OCI-LY7 (cell line): ENCODE data around the gene LMO3. TPM values are rescaled to one million over a fixed set of nuclear protein-coding genes. Genes with fewer than 3 reads are reported as not detected.

Experiments
- BruUV-seq: library from RNA; stranded (reverse); fragments of 400-500 nt; replicated peaks from 2 replicates; lab custom pipeline; 2021; lab: Mats Ljungman, UMichigan
- CTCF ChIA-PET: fragments of 300-600 bp; sonication (Branson Sonifier 250); formaldehyde crosslinking; loops from one replicate; lab custom pipeline; 2022; ENCODE audit warnings: antibody characterized with exemption; ENCODE audit not compliant: unreplicated experiment; lab: Charles Lee
- POLR2A ChIA-PET: fragments of 300-600 bp; sonication (Branson Sonifier 250); formaldehyde crosslinking; loops from one replicate; lab custom pipeline; 2022; ENCODE audit warnings: antibody characterized with exemption; lab: Charles Lee
- DNase-seq: peaks from one replicate; pipeline ENCODE4 v3.0.0-alpha.2; 2015; ENCODE audit warnings: low spot score
- H2AFZ ChIP-seq: fragments of 200-600 bp; sonication (generic), shearing (Covaris generic); 2 replicates; pipeline ENCODE4 v1.6.1; 2014; ENCODE audit warnings: mild to moderate bottlenecking, antibody characterized with exemption, low read length, moderate library complexity
- H3K27ac ChIP-seq: fragments of 200-600 bp; sonication (generic); 2 replicates; pipeline ENCODE4 v1.5.1; 2014; ENCODE audit warnings: mixed run types, low read depth, mild to moderate bottlenecking, moderate library complexity, low read length, inconsistent platforms; ENCODE audit not compliant: poor library complexity, severe bottlenecking
- H3K36me3 ChIP-seq: fragments of 200-600 bp; sonication (generic); 2 replicates; pipeline ENCODE4 v1.6.1; 2014; ENCODE audit warnings: mild to moderate bottlenecking, antibody characterized with exemption, low read length, moderate library complexity, mixed read lengths; ENCODE audit not compliant: insufficient read depth
- H3K4me1 ChIP-seq: fragments of 200-600 bp; sonication (generic); 2 replicates; pipeline ENCODE4 v1.5.1; 2014; ENCODE audit warnings: mild to moderate bottlenecking, low read length; ENCODE audit not compliant: insufficient read depth, poor library complexity, severe bottlenecking
- H3K4me2 ChIP-seq: fragments of 200-600 bp; sonication (generic); 2 replicates; pipeline ENCODE4 v1.6.1; 2014; ENCODE audit warnings: mild to moderate bottlenecking, low read length
- H3K4me3 ChIP-seq: fragments of 200-600 bp; sonication (generic); 2 replicates; pipeline ENCODE4 v1.5.1; 2014; ENCODE audit warnings: mild to moderate bottlenecking, low read depth, low read length; ENCODE audit not compliant: poor library complexity, severe bottlenecking
- H3K79me2 ChIP-seq: fragments of 200-600 bp; sonication (generic); 2 replicates; pipeline ENCODE4 v1.6.1; 2016; ENCODE audit warnings: low read depth, mild to moderate bottlenecking, low read length, moderate library complexity, mixed read lengths; ENCODE audit not compliant: insufficient read depth
- H3K9me2 ChIP-seq: fragments of 200-600 bp; sonication (generic); 2 replicates; pipeline ENCODE4 v1.6.1; 2016; ENCODE audit warnings: mild to moderate bottlenecking, low read length, mixed read lengths; ENCODE audit not compliant: insufficient read depth
- H3K9me3 ChIP-seq: fragments of 200-600 bp; sonication (generic); 2 replicates; pipeline ENCODE4 v1.6.1; 2014; ENCODE audit warnings: mild to moderate bottlenecking, mixed run types, low read length, mixed read lengths
- H4K20me1 ChIP-seq: fragments of 200-600 bp; sonication (generic); 2 replicates; pipeline ENCODE4 v1.6.1; 2014; ENCODE audit warnings: mild to moderate bottlenecking, antibody characterized with exemption, low read length, moderate library complexity, mixed read lengths; ENCODE audit not compliant: insufficient read depth
- EZH2phosphoT487 ChIP-seq: fragments of 200-600 bp; sonication (generic); IDR thresholded peaks from 2 replicates; pipeline ENCODE4 v1.6.1; 2018; ENCODE audit warnings: low read depth, borderline replicate concordance, mild to moderate bottlenecking, mixed run types, antibody characterized with exemption, low read length, moderate library complexity, mixed read lengths
- intact Hi-C: fragments of 100-400 bp; cut with micrococcal nuclease; formaldehyde crosslinking; loops from one replicate; pipeline ENCODE4 v1.10.0; 2022; ENCODE audit not compliant: unreplicated experiment
- total RNA-seq, 2 experiments: library from RNA; depleted of rRNA in 1 of 2; stranded (reverse); fragments of >200 nt in 1 of 2; shearing (Covaris generic) in 1 of 2; gene quantifications; 2 replicates each; pipeline ENCODE4 v1.2.3, GENCODE V29; 2014 to 2022
- TF ChIP-seq, protein P1 (sequence below): fragments of 200-600 bp; sonication (generic); conservative IDR thresholded peaks from 2 replicates; pipeline ENCODE4 v1.5.1; 2014; ENCODE audit warnings: mild to moderate bottlenecking, antibody characterized with exemption, low read length, moderate library complexity, mixed read lengths

Gene LMO3
- total RNA-seq, 2 experiments from 2014 or later, result 10.6 to 13.1 TPM

GRCh38 chr12:16499611-16500010, 106.4 kb downstream of the LMO3 start:
- no peak for DNase-seq
- Histone ChIP-seq H4K20me1 (no peaks in the 10 kb centered on the region), H3K9me3 (no peaks in the 10 kb centered on the region), H3K36me3 (no peaks in the 10 kb centered on the region), H3K4me3 (no peak overlapping the region), H3K4me2 (no peak overlapping the region), H2AFZ (no peak overlapping the region), H3K79me2 (no peaks in the 10 kb centered on the region), H3K27ac (no peak overlapping the region), H3K4me1 (no peaks in the 10 kb centered on the region), H3K9me2 (no peaks in the 10 kb centered on the region)
- BruUV-seq, result no TSS peak
- TF ChIP-seq, protein P1, sequence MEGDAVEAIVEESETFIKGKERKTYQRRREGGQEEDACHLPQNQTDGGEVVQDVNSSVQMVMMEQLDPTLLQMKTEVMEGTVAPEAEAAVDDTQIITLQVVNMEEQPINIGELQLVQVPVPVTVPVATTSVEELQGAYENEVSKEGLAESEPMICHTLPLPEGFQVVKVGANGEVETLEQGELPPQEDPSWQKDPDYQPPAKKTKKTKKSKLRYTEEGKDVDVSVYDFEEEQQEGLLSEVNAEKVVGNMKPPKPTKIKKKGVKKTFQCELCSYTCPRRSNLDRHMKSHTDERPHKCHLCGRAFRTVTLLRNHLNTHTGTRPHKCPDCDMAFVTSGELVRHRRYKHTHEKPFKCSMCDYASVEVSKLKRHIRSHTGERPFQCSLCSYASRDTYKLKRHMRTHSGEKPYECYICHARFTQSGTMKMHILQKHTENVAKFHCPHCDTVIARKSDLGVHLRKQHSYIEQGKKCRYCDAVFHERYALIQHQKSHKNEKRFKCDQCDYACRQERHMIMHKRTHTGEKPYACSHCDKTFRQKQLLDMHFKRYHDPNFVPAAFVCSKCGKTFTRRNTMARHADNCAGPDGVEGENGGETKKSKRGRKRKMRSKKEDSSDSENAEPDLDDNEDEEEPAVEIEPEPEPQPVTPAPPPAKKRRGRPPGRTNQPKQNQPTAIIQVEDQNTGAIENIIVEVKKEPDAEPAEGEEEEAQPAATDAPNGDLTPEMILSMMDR, result no peak
- no peak for TF ChIP-seq EZH2phosphoT487
- POLR2A ChIA-PET, result interaction anchor here (0.6 to 0.7 kb wide), 4 partner anchors 42 to 704 kb away, joined by 3 to 5 read pairs (median 3); partner anchors contain the start of gene LMO3
- intact Hi-C loops, result no loop called here
- CTCF ChIA-PET, result no interaction called here
